Brain microvascular endothelial cell (primary cell): Measurements from ENCODE around the gene METAP1.
"Not testable (repeated sequence)": the region's sequence is repeated elsewhere in the genome, so short reads cannot be mapped to it uniquely, and the experiment has no call there.

Experiments
- DNase-seq: peaks from one replicate; pipeline ENCODE4 v3.0.0-alpha.2; 2020
- H3K27ac ChIP-seq: fragments of 250-450 bp; sonication (Bioruptor Pico); 2 replicates; pipeline ENCODE4 v1.5.1; 2020; ENCODE audit warnings: mild to moderate bottlenecking, moderate library complexity
- H3K27me3 ChIP-seq: fragments of 250-450 bp; sonication (Bioruptor Pico); replicated peaks from 2 replicates; pipeline ENCODE4 v1.5.1; 2020; ENCODE audit warnings: mild to moderate bottlenecking
- H3K36me3 ChIP-seq: fragments of 250-450 bp; sonication (Bioruptor Pico); replicated peaks from 2 replicates; pipeline ENCODE4 v1.5.1; 2020; ENCODE audit warnings: mild to moderate bottlenecking
- H3K4me3 ChIP-seq: 2 replicates; pipeline ENCODE4 v1.5.1; 2011; ENCODE audit warnings: low read depth, mild to moderate bottlenecking, control low read depth, low read length, moderate library complexity
- CTCF ChIP-seq: IDR thresholded peaks from 2 replicates; pipeline ENCODE4 v1.5.1; 2011; ENCODE audit warnings: low read depth, mild to moderate bottlenecking, moderate library complexity, low read length, control low read depth, inconsistent platforms; ENCODE audit errors: missing control alignments
- in situ Hi-C: cut with HindIII; loops from 2 replicates; pipeline ENCODE4 v1.10.0; 2017; ENCODE audit warnings: low sequenced_read_pairs, low pct_ligation_motif_present

Gene METAP1

GRCh38 chr4:98969878-98970785, 25.4 kb upstream of the METAP1 start:
- DNase-seq, result no peak
- no peaks in the 10 kb centered on the region for H3K36me3 ChIP-seq
- H3K4me3 ChIP-seq, result no peak overlapping the region
- TF ChIP-seq CTCF, result no peak
- no peaks in the 10 kb centered on the region for H3K27me3 ChIP-seq
- in situ Hi-C loops, result no loop called here
- H3K27ac ChIP-seq, result no peak overlapping the region

GRCh38 chr4:98976716-98977115, 18.8 kb upstream of the METAP1 start:
- Histone ChIP-seq H3K27ac (no peak overlapping the region), H3K27me3 (no peaks in the 10 kb centered on the region), H3K36me3 (no peaks in the 10 kb centered on the region), H3K4me3 (no peak overlapping the region)
- peak; percentile 76 for DNase-seq
- in situ Hi-C loops, result no loop called here
- no peak for TF ChIP-seq CTCF

DNA sequence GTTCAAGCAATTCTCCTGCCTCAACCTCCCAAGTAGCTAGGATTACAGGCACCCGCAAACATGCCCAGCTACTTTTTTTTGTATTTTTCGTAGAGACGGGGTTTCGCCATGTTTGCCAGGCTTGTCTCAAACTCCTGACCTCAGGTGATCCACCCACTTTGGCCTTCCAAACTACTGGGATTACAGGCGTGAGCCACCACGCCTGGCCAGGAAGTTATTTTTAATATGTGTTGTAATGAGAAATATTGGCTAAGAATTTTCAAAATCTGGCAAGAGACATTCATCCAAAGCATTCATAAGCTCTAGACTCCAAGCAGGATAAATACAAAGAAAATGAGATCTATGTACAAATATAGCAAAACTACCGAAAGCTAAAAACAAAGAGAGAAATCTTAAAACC, 18.0 kb upstream of the METAP1 start:
- no peak for DNase-seq
- TF ChIP-seq CTCF, result no peak
- in situ Hi-C loops, result no loop called here
- no peak overlapping the region for H3K4me3 ChIP-seq
- no peaks in the 10 kb centered on the region for H3K36me3 ChIP-seq
- H3K27ac ChIP-seq, result no peak overlapping the region
- H3K27me3 ChIP-seq, result no peaks in the 10 kb centered on the region

- in situ Hi-C loops, result no loop called here
- H3K36me3 ChIP-seq, result no peaks in the 10 kb centered on the region
- TF ChIP-seq CTCF, result no peak
- DNase-seq, result no peak
- H3K27me3 ChIP-seq, result no peaks in the 10 kb centered on the region
- no peak overlapping the region for H3K27ac ChIP-seq
- no peak overlapping the region for H3K4me3 ChIP-seq
These were observed 7.8 kb upstream of the METAP1 start for GRCh38 chr4:98987720-98988119.

- H3K27me3 ChIP-seq, in situ Hi-C loops, H3K36me3 ChIP-seq, H3K4me3 ChIP-seq, H3K27ac ChIP-seq, DNase-seq: not testable (repeated sequence)
These were observed 2.7 kb upstream of the METAP1 start for GRCh38 chr4:98992835-98993234.

GRCh38 chr4:98993419-98994071, 2.0 kb upstream of the METAP1 start:
- no peaks in the 10 kb centered on the region for H3K27me3 ChIP-seq
- H3K36me3 ChIP-seq, result no peaks in the 10 kb centered on the region
- DNase-seq, result no peak
- no peak overlapping the region for H3K27ac ChIP-seq
- in situ Hi-C loops, result no loop called here
- TF ChIP-seq CTCF, result no peak
- no peak overlapping the region for H3K4me3 ChIP-seq
